ENCODE results near the gene NCKAP1. TPM values are rescaled to one million over a fixed set of nuclear protein-coding genes. Genes with fewer than 3 reads are reported as not detected.

Gene NCKAP1
- total and polyA plus RNA-seq, 10 of the 15 experiments (the other 5 are each of a cell fraction or from before 2014, with no cell fraction given): 0.11 to 1.5 (median 0.52) TPM

DNA sequence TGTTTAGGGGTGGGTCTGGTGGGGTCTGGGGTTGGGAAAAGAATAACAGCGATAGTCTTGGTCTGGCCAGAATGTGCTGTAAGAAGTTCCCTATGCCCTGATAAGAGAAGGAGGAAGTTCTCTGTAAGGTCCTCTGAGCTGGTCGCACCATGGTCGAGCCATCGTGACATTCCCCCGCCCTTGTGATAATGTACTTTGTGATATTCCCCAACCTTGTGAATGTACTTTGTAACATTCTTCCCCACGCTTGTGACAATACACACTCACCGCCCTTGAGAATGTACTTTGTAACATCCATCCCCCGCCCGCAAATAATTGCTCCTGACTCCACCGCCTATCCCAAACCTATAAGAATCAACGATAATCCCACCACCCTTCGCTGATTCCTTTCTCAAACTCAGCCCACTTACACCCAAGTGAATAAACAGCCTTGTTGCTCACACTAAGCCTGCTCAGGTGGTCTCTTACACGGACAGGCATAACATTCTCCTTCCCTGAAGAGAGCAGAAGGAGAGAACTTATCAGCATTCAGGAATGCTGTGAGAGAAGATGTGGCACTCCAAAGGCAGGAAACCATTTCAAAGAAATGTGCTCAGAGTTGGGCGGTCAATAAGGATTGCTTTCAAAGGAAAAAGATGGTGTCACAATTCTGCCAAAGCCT is 22.4 kb upstream of the NCKAP1 start:
- TF ChIP-seq, protein P1, sequence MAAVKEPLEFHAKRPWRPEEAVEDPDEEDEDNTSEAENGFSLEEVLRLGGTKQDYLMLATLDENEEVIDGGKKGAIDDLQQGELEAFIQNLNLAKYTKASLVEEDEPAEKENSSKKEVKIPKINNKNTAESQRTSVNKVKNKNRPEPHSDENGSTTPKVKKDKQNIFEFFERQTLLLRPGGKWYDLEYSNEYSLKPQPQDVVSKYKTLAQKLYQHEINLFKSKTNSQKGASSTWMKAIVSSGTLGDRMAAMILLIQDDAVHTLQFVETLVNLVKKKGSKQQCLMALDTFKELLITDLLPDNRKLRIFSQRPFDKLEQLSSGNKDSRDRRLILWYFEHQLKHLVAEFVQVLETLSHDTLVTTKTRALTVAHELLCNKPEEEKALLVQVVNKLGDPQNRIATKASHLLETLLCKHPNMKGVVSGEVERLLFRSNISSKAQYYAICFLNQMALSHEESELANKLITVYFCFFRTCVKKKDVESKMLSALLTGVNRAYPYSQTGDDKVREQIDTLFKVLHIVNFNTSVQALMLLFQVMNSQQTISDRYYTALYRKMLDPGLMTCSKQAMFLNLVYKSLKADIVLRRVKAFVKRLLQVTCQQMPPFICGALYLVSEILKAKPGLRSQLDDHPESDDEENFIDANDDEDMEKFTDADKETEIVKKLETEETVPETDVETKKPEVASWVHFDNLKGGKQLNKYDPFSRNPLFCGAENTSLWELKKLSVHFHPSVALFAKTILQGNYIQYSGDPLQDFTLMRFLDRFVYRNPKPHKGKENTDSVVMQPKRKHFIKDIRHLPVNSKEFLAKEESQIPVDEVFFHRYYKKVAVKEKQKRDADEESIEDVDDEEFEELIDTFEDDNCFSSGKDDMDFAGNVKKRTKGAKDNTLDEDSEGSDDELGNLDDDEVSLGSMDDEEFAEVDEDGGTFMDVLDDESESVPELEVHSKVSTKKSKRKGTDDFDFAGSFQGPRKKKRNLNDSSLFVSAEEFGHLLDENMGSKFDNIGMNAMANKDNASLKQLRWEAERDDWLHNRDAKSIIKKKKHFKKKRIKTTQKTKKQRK (IDR thresholded peaks at IDR 0.05; ENCODE audit: low read depth, low read length): no peak
- no peak for TF ChIP-seq SREBF1 (IDR thresholded peaks at IDR 0.05; ENCODE audit: low read length)
- TF ChIP-seq, protein P2, sequence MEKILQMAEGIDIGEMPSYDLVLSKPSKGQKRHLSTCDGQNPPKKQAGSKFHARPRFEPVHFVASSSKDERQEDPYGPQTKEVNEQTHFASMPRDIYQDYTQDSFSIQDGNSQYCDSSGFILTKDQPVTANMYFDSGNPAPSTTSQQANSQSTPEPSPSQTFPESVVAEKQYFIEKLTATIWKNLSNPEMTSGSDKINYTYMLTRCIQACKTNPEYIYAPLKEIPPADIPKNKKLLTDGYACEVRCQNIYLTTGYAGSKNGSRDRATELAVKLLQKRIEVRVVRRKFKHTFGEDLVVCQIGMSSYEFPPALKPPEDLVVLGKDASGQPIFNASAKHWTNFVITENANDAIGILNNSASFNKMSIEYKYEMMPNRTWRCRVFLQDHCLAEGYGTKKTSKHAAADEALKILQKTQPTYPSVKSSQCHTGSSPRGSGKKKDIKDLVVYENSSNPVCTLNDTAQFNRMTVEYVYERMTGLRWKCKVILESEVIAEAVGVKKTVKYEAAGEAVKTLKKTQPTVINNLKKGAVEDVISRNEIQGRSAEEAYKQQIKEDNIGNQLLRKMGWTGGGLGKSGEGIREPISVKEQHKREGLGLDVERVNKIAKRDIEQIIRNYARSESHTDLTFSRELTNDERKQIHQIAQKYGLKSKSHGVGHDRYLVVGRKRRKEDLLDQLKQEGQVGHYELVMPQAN (conservative IDR thresholded peaks at IDR 0.05): no peak
- TF ChIP-seq POLR2A (IDR thresholded peaks at IDR 0.05; ENCODE audit: low read depth, low read length): no peak
- FAIRE-seq (no peak), ATAC-seq (no peak), DNase-seq (ENCODE audit: low read depth, low spot score) (no peak)
- no peaks in the 10 kb centered on the region for H3K4me1 ChIP-seq (ENCODE audit: control insufficient read depth, insufficient read depth, low read length)
- H3K4me2 ChIP-seq (ENCODE audit: control insufficient read depth, insufficient read depth): no peak overlapping the region
- H3K9me3 ChIP-seq (replicated peaks; ENCODE audit: control insufficient read depth, insufficient read depth, low read length): no peaks in the 10 kb centered on the region
- H3K27ac ChIP-seq (ENCODE audit: control insufficient read depth, insufficient read depth): no peak overlapping the region
- no peak overlapping the region for H2AFZ ChIP-seq (ENCODE audit: control insufficient read depth, low read depth, low read length)
- H4K20me1 ChIP-seq (ENCODE audit: control insufficient read depth, insufficient read depth): no peaks in the 10 kb centered on the region
- no peak overlapping the region for H3K9ac ChIP-seq (ENCODE audit: control insufficient read depth, insufficient read depth, low read length)
- POLR2A ChIA-PET: no interaction called here
- SMC1A ChIA-PET (ENCODE audit: uncharacterized antibody, unreplicated experiment): no interaction called here
- no peaks in the 10 kb centered on the region for H3K36me3 ChIP-seq (ENCODE audit: control insufficient read depth in 2 of 2, insufficient read depth in 2 of 2, low read length in 1 of 2)
- in situ Hi-C loops (cut with MboI): no loop called here
- intact Hi-C loops (cut with micrococcal nuclease; ENCODE audit: unreplicated experiment): no loop called here
- H3K4me3 ChIP-seq: no peak overlapping the region
- no TSS peak for BruUV-seq (replicated peaks)
- WGBS (ENCODE audit: insufficient coverage, insufficient replicate concordance, low lambda C conversion rate, missing lambda C conversion rate): 82% methylated on average over 14 of the region's 14 CpGs
- no peaks in the 10 kb centered on the region for H3K27me3 ChIP-seq (replicated peaks in 1 of 2; ENCODE audit: control insufficient read depth in 2 of 2, insufficient read depth in 2 of 2, low read length in 1 of 2)
- CTCF ChIA-PET: no interaction called here
- RAD21 ChIA-PET (ENCODE audit: unreplicated experiment): no interaction called here
- no peaks in the 10 kb centered on the region for H3K79me2 ChIP-seq (ENCODE audit: control insufficient read depth, insufficient read depth, low read length)
